GM12878 (cell line): Measurements from ENCODE around the gene ABCA3. TPM values are rescaled to one million over a fixed set of nuclear protein-coding genes. Genes with fewer than 3 reads are reported as not detected.

Source experiments
- ATAC-seq: fragments of 200-7000 bp; cut with Tn5 transposase; 3 replicates; pipeline ENCODE4 v1.9.1; 2020; ENCODE audit warnings: mild to moderate bottlenecking, moderate library complexity
- BruUV-seq: library from RNA; stranded (reverse); fragments of 400-500 nt; replicated peaks from 2 replicates; lab custom pipeline; 2021; lab: Mats Ljungman, UMichigan
- CTCF ChIA-PET: fragments of 300-600 bp; sonication (Branson Sonifier 250); formaldehyde crosslinking; extraction: SDS; loops from one replicate; lab custom pipeline; 2021; ENCODE audit warnings: inconsistent platforms; lab: Yijun Ruan, JAX
- POLR2A ChIA-PET: fragments of 350-600 bp; formaldehyde crosslinking; extraction: SDS; loops from one replicate; lab custom pipeline; 2021; ENCODE audit warnings: inconsistent platforms; lab: Charles Lee
- RAD21 ChIA-PET: fragments of 300-600 bp; sonication (Branson Sonifier 250); formaldehyde crosslinking; loops from one replicate; lab custom pipeline; 2023; ENCODE audit warnings: antibody characterized with exemption; ENCODE audit not compliant: unreplicated experiment; lab: Charles Lee
- SMC1A ChIA-PET: fragments of 300-600 bp; sonication (Branson Sonifier 250); formaldehyde crosslinking; loops from one replicate; lab custom pipeline; 2023; ENCODE audit not compliant: unreplicated experiment, uncharacterized antibody; lab: Charles Lee
- DNase-seq: peaks from one replicate; pipeline ENCODE4 v3.0.0-alpha.2; 2011; ENCODE audit warnings: low read depth, low spot score
- FAIRE-seq: peaks from 3 replicates; lab custom pipeline; 2011; peaks lifted over from hg19 to GRCh38; lab: Jason Lieb, UNC
- H2AFZ ChIP-seq: 2 replicates; pipeline ENCODE4 v1.6.0; 2011; ENCODE audit warnings: low read depth, low read length, control low read depth; ENCODE audit not compliant: control insufficient read depth
- H3K27ac ChIP-seq: 2 replicates; pipeline ENCODE4 v1.5.1; 2011; ENCODE audit warnings: control low read depth; ENCODE audit not compliant: control insufficient read depth, insufficient read depth
- H3K27me3 ChIP-seq, 2 experiments: replicated peaks in 1 of 2; 2 replicates each; pipeline versions ENCODE4 v1.6.0 to v1.6.1; 2011; ENCODE audit warnings: low read length in 1 of 2; ENCODE audit not compliant: control insufficient read depth in 2 of 2, insufficient read depth in 2 of 2
- H3K36me3 ChIP-seq, 2 experiments: 2 replicates each; pipeline ENCODE4 v1.5.1; 2011; ENCODE audit warnings: low read length in 1 of 2; ENCODE audit not compliant: control insufficient read depth in 2 of 2, insufficient read depth in 2 of 2
- H3K4me1 ChIP-seq: 2 replicates; pipeline ENCODE4 v1.6.1; 2011; ENCODE audit warnings: mild to moderate bottlenecking, low read length, moderate library complexity, mixed read lengths; ENCODE audit not compliant: control insufficient read depth, insufficient read depth
- H3K4me2 ChIP-seq: 2 replicates; pipeline ENCODE4 v1.6.0; 2011; ENCODE audit warnings: control low read depth; ENCODE audit not compliant: control insufficient read depth, insufficient read depth
- H3K4me3 ChIP-seq: fragments of 200-600 bp; sonication (generic); 2 replicates; pipeline ENCODE4 v1.5.1; 2016
- H3K79me2 ChIP-seq: 2 replicates; pipeline ENCODE4 v1.6.0; 2011; ENCODE audit warnings: low read length; ENCODE audit not compliant: control insufficient read depth, insufficient read depth
- H3K9ac ChIP-seq: 2 replicates; pipeline ENCODE4 v1.8.0; 2011; ENCODE audit warnings: low read length, control low read depth, mixed read lengths; ENCODE audit not compliant: control insufficient read depth, insufficient read depth
- H3K9me3 ChIP-seq: replicated peaks from 3 replicates; pipeline ENCODE4 v1.5.1; 2011; ENCODE audit warnings: mild to moderate bottlenecking, low read length; ENCODE audit not compliant: control insufficient read depth, insufficient read depth
- H4K20me1 ChIP-seq: 2 replicates; pipeline ENCODE4 v1.6.0; 2011; ENCODE audit not compliant: control insufficient read depth, insufficient read depth
- NFYB ChIP-seq: IDR thresholded peaks from 2 replicates; pipeline ENCODE4 v1.6.1; 2011; ENCODE audit warnings: low read depth, mild to moderate bottlenecking, low read length, improper control_type of control experiment, moderate library complexity; ENCODE audit not compliant: insufficient read depth
- POLR2A ChIP-seq: IDR thresholded peaks from 2 replicates; pipeline ENCODE4 v1.6.1; 2011; ENCODE audit warnings: low read depth, mild to moderate bottlenecking, low read length
- SMAD5 ChIP-seq: IDR thresholded peaks from 2 replicates; pipeline ENCODE4 v1.6.1; 2016; ENCODE audit warnings: antibody characterized with exemption, low read depth
- WGBS: methylation state at CpG from one replicate; pipeline ENCODE4 v1.1.6; 2016; ENCODE audit warnings: low lambda C conversion rate; ENCODE audit not compliant: insufficient replicate concordance, insufficient coverage; ENCODE audit errors: missing lambda C conversion rate; 5-methylcytosine and 5-hydroxymethylcytosine counted together
- in situ Hi-C: fragments of 300-500 bp; cut with MboI; formaldehyde crosslinking; loops from 9 replicates; pipeline ENCODE4 v1.14.3; 2018; ENCODE audit warnings: mixed read lengths
- intact Hi-C: fragments of 100-400 bp; cut with micrococcal nuclease; formaldehyde crosslinking; loops from one replicate; pipeline ENCODE4 v1.14.2; 2022; ENCODE audit not compliant: unreplicated experiment
- polyA plus RNA-seq, 11 experiments: library from polyadenylated mRNA; depleted of rRNA in 4 of 11; unstranded in 6 of 11; stranded (reverse) in 5 of 11; fragments of >200 nt; fragmentation: Nextera tagmentation in 4 of 11; fragmentation: Illumina TruSeq in 1 of 11; extraction: Ambion mirVana in 4 of 11; extraction: Trizol in 1 of 11; gene quantifications; 1 replicate in 1 of 11; 2 replicates in 10 of 11; pipeline versions ENCODE4 v1.2.1 to v1.2.3, GENCODE V29; 2011 to 2016; ENCODE audit warnings: inconsistent platforms in 2 of 11, missing spikeins in 2 of 11, low read depth in 1 of 11
- total RNA-seq, 4 experiments: library from RNA; depleted of rRNA in 3 of 4; stranded (reverse); fragments of >200 nt in 3 of 4; fragmentation: Illumina TruSeq in 1 of 4; extraction: Trizol in 1 of 4; gene quantifications; 2 replicates each; pipeline versions ENCODE4 v1.2.1 to v1.2.3, GENCODE V29; 2013 to 2021

Gene ABCA3
- total and polyA plus RNA-seq, 10 of the 15 experiments (the other 5 are each of a cell fraction or from before 2014, with no cell fraction given), result 0.71 to 17.6 (median 6.7) TPM

DNA sequence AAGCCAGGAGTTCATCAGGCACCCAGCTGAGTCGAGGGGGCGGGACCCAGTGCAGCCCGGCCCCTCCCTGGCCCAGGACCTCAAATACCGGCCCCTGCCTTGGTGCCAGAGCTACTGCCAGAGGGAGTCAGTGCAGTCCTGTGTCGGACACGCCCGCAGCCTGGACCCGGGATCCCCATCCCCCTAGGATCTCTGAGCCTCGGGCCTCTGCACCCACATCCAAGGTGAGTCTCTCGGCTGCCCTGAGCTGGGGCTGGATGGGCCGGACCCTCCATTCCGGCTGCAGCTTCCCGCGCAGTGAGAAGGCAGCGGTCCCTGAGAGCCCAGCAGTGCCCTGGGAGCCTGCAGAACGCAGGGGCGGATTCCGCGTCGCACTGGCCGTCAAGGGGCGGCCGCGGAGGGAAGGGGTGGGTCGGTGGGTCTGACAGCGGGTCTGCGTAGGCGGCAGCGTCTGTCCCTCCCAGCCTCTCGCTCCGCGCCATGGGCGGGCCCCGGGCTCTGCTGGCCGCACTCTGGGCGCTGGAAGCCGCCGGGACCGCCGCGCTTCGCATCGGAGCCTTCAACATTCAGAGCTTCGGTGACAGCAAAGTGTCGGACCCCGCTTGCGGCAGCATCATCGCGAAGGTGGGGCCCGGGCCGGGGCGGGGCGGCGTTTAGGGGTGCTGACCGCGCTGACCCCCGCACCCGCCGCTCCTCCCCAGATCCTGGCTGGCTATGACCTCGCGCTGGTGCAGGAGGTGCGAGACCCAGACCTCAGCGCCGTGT lies 104.0 kb downstream of the ABCA3 start, which contains the start of gene DNASE1L2:
Gene DNASE1L2 (plus strand): TSS at position 108 of the 765 bp plus-strand sequence. CDS start 373 bp downstream, at position 481.
- Histone ChIP-seq H3K4me2 (no peak within 1 kb of the TSS), H3K4me1 (no peaks in the 10 kb centered on the region), H2AFZ (no peak within 1 kb of the TSS), H4K20me1 (no peaks in the 10 kb centered on the region), H3K9ac (no peak within 1 kb of the TSS)
- FAIRE-seq, result no peak
- no TSS peak for BruUV-seq
- ChIA-PET SMC1A (no interaction called here), CTCF (no interaction called here)
- no peak for TF ChIP-seq NFYB
- TF ChIP-seq, all 136 proteins: peak for 0
- POLR2A ChIA-PET, result no interaction called here
- DNase-seq (no peak), ATAC-seq (peak; percentile 12; the same call in 1 of the 3 replicates)
- H3K79me2 ChIP-seq, result no peaks in the 10 kb centered on the region
- intact Hi-C loops, result no loop called here
- H3K27ac ChIP-seq, result no peak within 1 kb of the TSS
- no peaks in the 10 kb centered on the region for H3K27me3 ChIP-seq
- 64% methylated on average over 58 of the region's 64 CpGs for WGBS
- H3K36me3 ChIP-seq, result peaks cover 0 to 28% of the 10 kb centered on the region in 2 experiments; a peak in 3 of 4 replicates
- in situ Hi-C loops, result no loop called here
- H3K4me3 ChIP-seq, result no peak within 1 kb of the TSS
- RAD21 ChIA-PET, result no interaction called here
- no peaks in the 10 kb centered on the region for H3K9me3 ChIP-seq

DNA sequence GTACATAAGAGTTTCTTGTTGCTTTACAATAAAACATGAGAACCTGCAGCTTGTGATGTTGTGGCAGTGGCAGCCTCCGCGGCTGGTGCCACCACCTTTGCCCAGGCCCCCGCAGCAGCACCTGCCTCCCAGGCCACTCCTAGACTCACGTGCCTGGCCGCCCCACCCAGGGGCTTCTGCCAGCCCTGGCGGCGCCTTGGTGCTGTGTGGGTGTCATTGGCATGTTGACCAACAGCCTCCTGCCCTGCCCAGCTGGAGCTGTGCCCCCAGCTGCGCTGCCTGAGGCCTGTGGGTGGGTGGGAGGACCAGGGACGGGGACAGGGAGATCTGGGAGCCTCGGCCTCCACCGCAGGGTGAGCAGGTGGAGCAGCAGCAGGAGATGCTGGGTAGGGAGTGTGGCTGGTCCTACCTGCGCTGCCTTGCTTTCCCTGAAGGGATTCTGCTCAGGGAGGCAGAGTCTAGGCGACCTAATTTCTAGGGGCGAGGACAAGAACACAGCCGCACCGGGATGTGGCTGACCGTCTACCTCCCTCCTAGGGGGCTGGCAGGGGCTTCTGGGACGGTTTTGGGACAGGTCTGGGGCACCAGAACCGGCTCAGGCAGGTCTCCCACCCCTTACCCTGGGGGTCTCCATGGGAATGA lies 104.7 kb downstream of the ABCA3 start:
- Histone ChIP-seq H3K4me1 (no peaks in the 10 kb centered on the region), H4K20me1 (no peaks in the 10 kb centered on the region), H3K36me3 (peaks cover 0 to 31% of the 10 kb centered on the region in 2 experiments; a peak in 3 of 4 replicates), H3K27me3 (no peaks in the 10 kb centered on the region), H3K9ac (no peak overlapping the region), H2AFZ (no peak overlapping the region), H3K27ac (no peak overlapping the region), H3K4me3 (no peak overlapping the region), H3K9me3 (no peaks in the 10 kb centered on the region), H3K4me2 (no peak overlapping the region), H3K79me2 (no peaks in the 10 kb centered on the region)
- intact Hi-C loops (no loop called here), in situ Hi-C loops (no loop called here)
- RAD21 ChIA-PET, result no interaction called here
- WGBS, result 92% methylated on average over 16 of the region's 19 CpGs
- BruUV-seq, result no TSS peak
- FAIRE-seq (no peak), DNase-seq (no peak), ATAC-seq (no peak)
- POLR2A ChIA-PET, result no interaction called here
- SMC1A ChIA-PET, result no interaction called here
- TF ChIP-seq POLR2A (0 out of 2 replicates have a peak, but pooled peaks have one; percentile 2), SMAD5 (no peak)
- CTCF ChIA-PET, result no interaction called here
